Astrocyte (in vitro differentiated cells and primary cell): Measurements from ENCODE around the gene PLA2R1.

Experiments used
- CTCF ChIP-seq: IDR thresholded peaks from 2 replicates; pipeline ENCODE4 v1.5.1; 2011; ENCODE audit warnings: low read depth, mild to moderate bottlenecking, inconsistent platforms, low read length, moderate library complexity; ENCODE audit not compliant: insufficient read depth
- EZH2 ChIP-seq: IDR thresholded peaks from 2 replicates; pipeline ENCODE4 v1.6.1; 2012; ENCODE audit warnings: mild to moderate bottlenecking, low read length, inconsistent platforms; ENCODE audit not compliant: insufficient read depth

GRCh38 chr2:159916511-159916910, 145.9 kb downstream of the PLA2R1 start:
- TF ChIP-seq EZH2, result no peak
- TF ChIP-seq CTCF, result no peak
